Measurements from ENCODE around the gene GAREM1. TPM values are rescaled to one million over a fixed set of nuclear protein-coding genes. Genes with fewer than 3 reads are reported as not detected.
A peak's percentile ranks its signal among the peaks of the same experiment; 100 is the strongest.

The GAREM1 gene
- total RNA-seq, 4 donors from 2014 or later, result 42.9 to 70.8 (median 52.6) TPM

DNA sequence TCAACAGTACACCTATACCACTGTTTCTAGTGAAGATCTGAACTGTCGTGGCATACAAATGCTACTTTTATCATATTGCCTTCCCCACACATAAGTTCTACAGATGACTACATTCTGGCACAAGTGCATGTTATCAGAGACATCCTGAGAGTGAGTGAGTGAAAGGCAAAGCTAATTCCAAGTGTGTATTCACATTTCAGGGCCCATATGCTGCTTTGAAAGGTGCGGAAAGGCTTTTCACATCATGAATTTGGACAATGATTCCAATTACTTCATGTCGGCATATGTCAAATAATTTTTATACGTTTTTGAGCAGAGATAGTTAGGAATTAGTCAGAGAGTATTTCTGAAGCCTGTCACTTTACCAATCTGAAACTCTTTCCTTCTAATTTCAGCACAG lies 101.7 kb downstream of the GAREM1 start:
- H3K4me1 ChIP-seq, result peaks cover 51% of the 10 kb centered on the region

DNA sequence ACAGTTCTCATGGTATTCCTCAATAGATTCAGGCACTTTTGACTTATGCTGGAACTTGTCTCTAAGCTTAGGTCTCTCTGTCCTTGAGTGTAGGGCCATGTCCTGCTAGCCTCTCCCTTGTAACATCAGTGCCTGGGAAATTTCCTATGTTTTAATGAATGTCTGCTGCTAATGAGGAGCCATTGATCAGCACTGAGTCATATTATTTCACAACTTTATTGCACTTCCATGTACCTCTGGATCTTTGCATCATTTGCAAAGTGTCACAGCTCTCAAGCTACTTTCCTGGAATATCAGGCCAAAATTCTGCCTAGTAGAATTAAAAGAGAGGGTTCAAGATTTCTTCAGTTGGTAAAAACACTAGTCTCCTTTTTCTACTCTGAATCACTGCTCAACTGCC lies 102.5 kb downstream of the GAREM1 start:
- no peak for DNase-seq (ENCODE audit: low spot score in 2 of 2)
- no peaks in the 10 kb centered on the region for H3K36me3 ChIP-seq
- no peak overlapping the region for H3K4me3 ChIP-seq
- no peaks in the 10 kb centered on the region for H3K27me3 ChIP-seq
- TF ChIP-seq POLR2AphosphoS5 (IDR thresholded peaks at IDR 0.05) (no peak), POLR2A (IDR thresholded peaks at IDR 0.05) (no peak), EP300 (IDR thresholded peaks at IDR 0.05) (no peak)
- TF ChIP-seq, protein P1, sequence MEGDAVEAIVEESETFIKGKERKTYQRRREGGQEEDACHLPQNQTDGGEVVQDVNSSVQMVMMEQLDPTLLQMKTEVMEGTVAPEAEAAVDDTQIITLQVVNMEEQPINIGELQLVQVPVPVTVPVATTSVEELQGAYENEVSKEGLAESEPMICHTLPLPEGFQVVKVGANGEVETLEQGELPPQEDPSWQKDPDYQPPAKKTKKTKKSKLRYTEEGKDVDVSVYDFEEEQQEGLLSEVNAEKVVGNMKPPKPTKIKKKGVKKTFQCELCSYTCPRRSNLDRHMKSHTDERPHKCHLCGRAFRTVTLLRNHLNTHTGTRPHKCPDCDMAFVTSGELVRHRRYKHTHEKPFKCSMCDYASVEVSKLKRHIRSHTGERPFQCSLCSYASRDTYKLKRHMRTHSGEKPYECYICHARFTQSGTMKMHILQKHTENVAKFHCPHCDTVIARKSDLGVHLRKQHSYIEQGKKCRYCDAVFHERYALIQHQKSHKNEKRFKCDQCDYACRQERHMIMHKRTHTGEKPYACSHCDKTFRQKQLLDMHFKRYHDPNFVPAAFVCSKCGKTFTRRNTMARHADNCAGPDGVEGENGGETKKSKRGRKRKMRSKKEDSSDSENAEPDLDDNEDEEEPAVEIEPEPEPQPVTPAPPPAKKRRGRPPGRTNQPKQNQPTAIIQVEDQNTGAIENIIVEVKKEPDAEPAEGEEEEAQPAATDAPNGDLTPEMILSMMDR (IDR thresholded peaks at IDR 0.05), result no peak
- H3K4me1 ChIP-seq, result peaks cover 43% of the 10 kb centered on the region
- no peaks in the 10 kb centered on the region for H3K9me3 ChIP-seq
- peak overlapping the region; percentile 47 for H3K27ac ChIP-seq

More for the DNA sequence above, 101.7 kb downstream of the GAREM1 start:
- Histone ChIP-seq H3K9me3 (no peaks in the 10 kb centered on the region), H3K4me3 (no peak overlapping the region), H3K27me3 (no peaks in the 10 kb centered on the region), H3K36me3 (no peaks in the 10 kb centered on the region), H3K27ac (peak overlapping the region; percentile 47)
- TF ChIP-seq POLR2AphosphoS5 (IDR thresholded peaks at IDR 0.05) (no peak), EP300 (IDR thresholded peaks at IDR 0.05) (no peak), POLR2A (IDR thresholded peaks at IDR 0.05) (no peak)
- TF ChIP-seq, protein P1 (IDR thresholded peaks at IDR 0.05), result no peak
- WGBS, result 90% methylated on average over 4 of the region's 4 CpGs
- DNase-seq (ENCODE audit: low spot score in 2 of 2), result no peak

DNA sequence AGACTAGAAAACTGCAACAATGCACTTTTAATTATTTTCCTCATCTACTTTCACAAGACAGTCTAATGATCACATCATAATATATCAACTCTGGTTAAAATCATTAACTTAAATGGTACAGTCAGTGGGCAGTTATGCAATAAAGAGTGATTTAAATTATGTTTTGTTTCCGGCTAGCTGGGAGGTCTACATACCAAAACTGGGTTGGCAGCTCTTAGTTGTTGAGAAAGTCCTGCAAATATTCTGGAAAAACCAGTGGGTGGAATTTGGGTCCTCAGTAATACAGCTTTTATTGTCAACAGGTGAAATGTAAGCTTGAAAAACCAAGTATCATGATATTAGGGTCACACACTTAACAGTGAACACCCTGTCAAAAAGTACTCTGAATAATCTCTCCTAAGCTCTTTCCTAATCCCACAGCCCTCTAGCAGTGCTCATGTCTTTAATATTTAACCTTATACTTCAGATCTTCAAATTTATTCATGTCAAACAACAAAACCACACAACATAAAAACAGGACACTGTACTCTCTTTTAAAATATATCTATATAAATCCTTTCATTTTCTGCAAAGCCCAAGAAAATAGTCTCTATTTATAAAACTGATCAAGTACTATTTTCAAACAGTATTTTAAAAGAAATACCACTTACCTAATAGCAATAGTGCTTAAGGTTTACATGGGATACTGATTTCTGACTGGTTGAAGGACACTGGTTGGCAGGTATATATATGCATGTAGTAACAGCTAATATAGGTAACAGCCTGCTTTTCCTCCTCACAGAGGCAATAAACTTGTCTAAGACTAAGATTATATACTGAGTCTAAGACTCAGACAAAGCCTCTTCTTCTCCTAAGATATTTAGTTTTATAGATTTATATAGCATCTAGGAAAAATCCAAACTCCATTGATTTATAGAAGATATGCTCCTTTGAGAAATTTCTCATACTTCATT lies 103.8 kb downstream of the GAREM1 start:
- Histone ChIP-seq H3K4me3 (no peak overlapping the region), H3K27me3 (no peaks in the 10 kb centered on the region), H3K36me3 (no peaks in the 10 kb centered on the region), H3K27ac (peak overlapping the region; percentile 47), H3K4me1 (peaks cover 44% of the 10 kb centered on the region), H3K9me3 (no peaks in the 10 kb centered on the region)
- DNase-seq (ENCODE audit: low spot score in 2 of 2), result no peak
- TF ChIP-seq POLR2AphosphoS5 (IDR thresholded peaks at IDR 0.05) (no peak), POLR2A (IDR thresholded peaks at IDR 0.05) (no peak), EP300 (IDR thresholded peaks at IDR 0.05) (no peak)
- TF ChIP-seq, protein P1 (IDR thresholded peaks at IDR 0.05), result no peak
- 67% methylated on average over 1 of the region's 1 CpG for WGBS

DNA sequence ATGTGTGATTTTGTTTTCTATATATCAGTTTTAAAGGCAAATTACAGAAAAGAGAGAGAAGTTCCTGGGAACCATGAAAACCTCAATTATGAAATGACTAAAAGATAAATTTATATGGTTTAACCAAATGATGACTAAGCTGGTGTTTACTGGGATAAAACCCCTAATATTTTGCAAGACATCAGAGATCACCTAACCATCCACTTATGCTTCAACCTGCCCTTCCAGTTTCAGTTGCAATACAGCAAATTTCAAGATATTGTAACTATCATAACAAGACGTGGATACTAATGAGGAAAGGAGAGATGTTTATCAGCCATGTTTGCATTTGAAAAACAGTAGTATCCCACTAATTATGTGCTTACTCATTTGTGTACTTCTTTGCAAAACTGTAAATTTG lies 108.2 kb downstream of the GAREM1 start:
- no peak for DNase-seq (ENCODE audit: low spot score in 2 of 2)
- Histone ChIP-seq H3K4me3 (no peak overlapping the region), H3K4me1 (peaks cover 27% of the 10 kb centered on the region), H3K9me3 (no peaks in the 10 kb centered on the region), H3K27me3 (no peaks in the 10 kb centered on the region), H3K27ac (no peak overlapping the region), H3K36me3 (no peaks in the 10 kb centered on the region)
- no peak for TF ChIP-seq POLR2AphosphoS5 (IDR thresholded peaks at IDR 0.05)
- WGBS, result 50% methylated on average over 1 of the region's 1 CpG

- no peak overlapping the region for H3K4me3 ChIP-seq
- WGBS, result 79% methylated on average over 4 of the region's 4 CpGs
- no peak for DNase-seq (ENCODE audit: low spot score in 2 of 2)
These were observed 109.9 kb downstream of the GAREM1 start for GRCh38 chr18:32360682-32361345.

More at GRCh38 chr18:32360682-32361345, 109.9 kb downstream of the GAREM1 start:
- Histone ChIP-seq H3K27me3 (no peaks in the 10 kb centered on the region), H3K27ac (no peak overlapping the region), H3K9me3 (no peaks in the 10 kb centered on the region), H3K4me1 (peaks cover 21% of the 10 kb centered on the region), H3K36me3 (no peaks in the 10 kb centered on the region)
- TF ChIP-seq POLR2AphosphoS5 (IDR thresholded peaks at IDR 0.05) (no peak), EP300 (IDR thresholded peaks at IDR 0.05) (no peak), POLR2A (IDR thresholded peaks at IDR 0.05) (no peak)
- TF ChIP-seq, protein P1 (IDR thresholded peaks at IDR 0.05), result no peak
